HG02938 (cell line): ENCODE results near the gene PHACTR4.
A peak's percentile ranks its signal among the peaks of the same experiment; 100 is the strongest.
"Not testable (repeated sequence)": the region's sequence is repeated elsewhere in the genome, so short reads cannot be mapped to it uniquely, and the experiment has no call there.

Experiments
- ATAC-seq: cut with Tn5 transposase; IDR thresholded peaks from one replicate; pipeline ENCODE4 v1.9.1; 2021; ENCODE audit warnings: mild to moderate bottlenecking, moderate library complexity; ENCODE audit not compliant: unreplicated experiment

Gene PHACTR4

DNA sequence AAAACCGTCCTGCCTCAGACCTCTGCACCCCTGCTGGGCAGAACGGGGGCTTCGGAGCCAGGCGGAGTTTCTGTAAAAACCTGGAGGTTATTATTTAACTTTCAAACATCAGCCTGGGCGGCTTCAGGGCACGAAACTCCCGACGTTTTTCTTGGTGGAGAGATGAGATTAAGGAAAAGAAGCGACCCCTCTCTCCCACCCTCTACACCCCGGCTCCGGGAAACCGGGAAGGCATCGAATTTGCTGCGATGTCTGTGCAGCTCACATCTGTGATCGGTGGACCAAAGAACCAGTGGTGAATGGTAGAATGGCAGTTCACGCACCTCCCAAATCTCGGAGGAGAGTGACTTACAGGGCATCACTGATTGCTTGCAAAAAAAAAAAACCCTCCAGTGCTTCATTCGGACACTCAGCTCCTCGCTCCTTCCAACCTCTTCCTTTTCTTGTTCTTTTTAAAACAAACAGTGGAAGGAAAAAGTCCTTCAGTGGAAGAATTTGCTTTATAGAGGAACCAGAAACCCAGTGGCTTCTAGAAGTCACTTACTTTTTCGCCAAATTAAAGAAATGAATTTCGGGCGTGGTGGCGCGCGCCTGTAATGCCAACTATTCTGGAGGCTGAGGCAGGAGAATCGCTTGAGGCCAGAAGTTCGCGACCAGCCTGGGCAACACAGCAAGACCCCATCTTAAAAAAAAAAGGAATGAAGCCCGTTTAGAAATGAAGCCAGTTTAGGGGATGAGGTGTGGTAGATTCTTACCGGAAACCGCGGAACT, 884 bp downstream of the PHACTR4 start:
- peak; percentile 33 for ATAC-seq

DNA sequence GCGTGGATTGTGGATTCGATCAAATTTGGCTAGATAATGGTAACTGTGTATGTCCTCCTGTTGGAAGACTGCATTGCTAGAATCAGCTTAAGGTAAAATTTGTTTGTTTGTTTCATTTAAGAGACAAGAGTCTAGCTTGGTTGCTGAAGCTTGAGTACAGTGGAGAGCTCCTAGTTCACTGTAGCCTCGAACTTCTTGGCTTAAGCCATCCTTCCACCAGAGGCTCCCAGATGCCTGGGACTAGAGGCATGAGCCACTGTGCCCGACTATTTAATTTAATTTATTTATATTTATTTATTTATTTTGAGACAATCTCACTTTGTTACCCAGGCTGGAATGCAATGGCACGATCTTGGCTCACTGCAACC, 1.5 kb downstream of the PHACTR4 start:
- no peak for ATAC-seq

DNA sequence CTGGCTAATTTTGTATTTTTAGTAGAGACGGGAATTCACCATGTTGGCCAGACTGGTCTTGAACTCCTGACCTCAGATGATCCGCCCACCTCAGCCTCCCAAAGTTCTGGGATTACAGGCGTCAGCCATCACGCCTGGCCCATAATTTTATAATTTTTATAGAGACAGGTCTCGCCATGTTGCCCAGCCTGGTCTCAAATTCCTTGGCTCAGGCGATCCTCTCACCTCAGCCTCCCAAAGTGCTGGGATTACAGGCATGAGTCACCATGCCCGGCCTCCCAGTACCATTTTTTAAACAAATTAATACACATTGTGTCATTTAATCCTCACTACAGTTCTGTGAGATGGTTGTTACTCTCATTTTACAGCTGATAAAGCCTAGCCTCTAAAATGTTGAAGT, 3.9 kb downstream of the PHACTR4 start:
- ATAC-seq = not testable (repeated sequence)

DNA sequence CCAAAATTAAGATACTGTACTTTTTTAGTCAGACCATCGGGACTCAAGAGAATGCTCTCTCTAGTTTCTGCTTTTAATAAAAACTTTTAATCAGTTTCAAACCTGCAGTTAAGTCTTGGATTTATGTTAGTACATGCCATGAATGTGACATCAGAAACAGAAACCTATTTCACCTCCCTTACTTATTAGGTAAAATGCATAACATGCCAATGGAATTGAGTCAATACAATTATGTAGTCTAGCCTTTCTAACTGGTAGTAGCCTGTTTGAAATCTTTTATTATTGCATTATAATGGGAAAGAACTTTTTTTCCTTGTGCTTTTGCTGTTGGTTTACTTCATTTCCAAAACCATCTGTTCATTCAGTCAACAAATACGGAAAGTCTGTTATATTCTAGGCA, 4.8 kb downstream of the PHACTR4 start:
- ATAC-seq = no peak

DNA sequence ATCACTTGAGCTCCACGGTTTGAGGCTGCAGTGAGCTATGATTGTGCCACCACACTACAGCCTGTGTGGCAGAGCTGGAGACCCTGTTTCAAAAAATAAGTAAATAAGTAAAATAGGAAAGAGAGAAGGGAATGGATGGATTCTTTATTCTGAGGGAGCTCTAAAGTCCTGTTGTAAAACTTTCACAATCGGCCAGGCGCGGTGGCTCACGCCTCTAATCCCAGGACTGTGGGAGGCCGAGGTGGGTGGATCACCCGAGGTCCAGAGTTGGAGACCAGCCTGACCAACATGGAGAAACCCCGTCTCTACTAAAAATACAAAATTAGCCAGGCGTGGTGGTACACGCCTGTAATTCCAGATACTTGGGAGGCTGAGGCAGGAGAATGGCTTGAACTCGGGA, 6.1 kb downstream of the PHACTR4 start:
- ATAC-seq = not testable (repeated sequence)

DNA sequence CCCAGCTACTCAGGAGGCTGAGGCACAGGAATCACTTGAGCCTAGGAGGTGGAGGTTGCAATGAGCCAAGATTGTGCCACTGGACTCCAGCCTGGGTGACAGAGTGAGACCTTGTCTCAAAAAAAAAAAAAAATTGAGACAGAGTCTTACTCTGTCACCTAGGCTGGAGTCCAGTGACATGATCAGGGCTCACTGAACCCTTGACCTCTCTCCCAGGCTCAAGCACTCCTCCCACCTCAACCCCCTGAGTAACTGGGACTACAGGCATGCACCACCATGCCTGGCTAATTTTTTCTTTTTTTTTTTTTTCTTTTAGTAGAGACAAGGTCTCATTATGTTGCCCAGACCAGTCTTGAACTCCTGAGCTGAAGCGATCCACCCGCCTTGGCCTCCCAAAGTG, 6.7 kb downstream of the PHACTR4 start:
- not testable (repeated sequence) for ATAC-seq

DNA sequence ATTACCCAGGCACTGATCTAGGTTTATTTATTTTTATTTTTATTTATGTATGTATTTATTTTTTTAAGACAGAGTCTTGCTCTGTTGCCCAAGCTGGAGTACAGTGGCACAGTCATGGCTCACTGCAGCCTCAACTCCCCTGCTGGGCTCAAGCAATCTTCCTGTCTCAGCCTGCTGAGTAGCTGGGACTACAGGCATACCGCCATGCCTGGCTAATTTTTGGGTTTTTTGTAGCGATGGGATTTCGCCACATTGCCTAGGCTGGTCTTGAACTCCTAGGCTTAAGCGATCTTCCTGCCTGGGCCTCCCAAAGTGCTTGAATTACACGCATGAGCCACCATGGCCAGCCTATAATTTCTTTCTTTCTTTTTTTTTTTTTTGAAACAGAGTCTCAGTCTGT, 9.4 kb downstream of the PHACTR4 start:
- no peak for ATAC-seq

DNA sequence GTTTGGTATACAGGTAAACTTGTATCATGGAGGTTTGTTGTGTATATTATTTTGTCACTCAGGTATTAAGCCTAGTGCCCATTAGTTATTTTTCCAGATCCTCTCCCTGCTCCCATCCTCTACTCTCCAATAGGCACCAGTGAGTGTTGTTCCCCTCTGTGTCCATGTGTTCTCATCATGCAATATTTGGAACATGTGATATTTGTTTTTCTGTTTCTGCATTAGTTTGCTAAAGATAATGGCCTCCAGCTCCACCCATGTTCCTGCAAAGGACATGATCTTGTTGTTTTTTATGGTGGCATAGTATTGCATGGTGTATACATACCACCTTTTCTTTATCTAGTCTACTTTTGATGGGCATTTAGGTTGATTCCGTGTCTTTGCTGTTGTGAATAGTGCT, 10.9 kb downstream of the PHACTR4 start:
- no peak for ATAC-seq

DNA sequence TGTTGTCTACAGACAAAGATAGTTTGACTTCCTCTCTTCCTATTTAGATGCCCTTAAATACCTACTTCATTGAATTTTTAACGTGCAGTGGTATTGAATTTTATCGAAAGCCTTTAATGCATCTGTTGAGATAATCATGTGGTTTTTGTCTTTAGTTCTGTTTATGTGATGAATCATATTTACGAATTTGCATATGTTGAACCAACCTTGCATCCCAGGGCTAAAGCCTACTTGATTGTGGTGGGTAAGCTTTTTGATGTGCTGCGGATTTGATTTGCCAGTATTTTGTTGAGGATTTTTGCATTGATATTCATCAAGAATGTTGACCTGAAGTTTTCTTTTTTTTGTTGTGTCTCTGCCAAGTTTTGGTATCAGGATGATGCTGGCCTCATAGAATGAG, 14.2 kb downstream of the PHACTR4 start:
- ATAC-seq = not testable (repeated sequence)

DNA sequence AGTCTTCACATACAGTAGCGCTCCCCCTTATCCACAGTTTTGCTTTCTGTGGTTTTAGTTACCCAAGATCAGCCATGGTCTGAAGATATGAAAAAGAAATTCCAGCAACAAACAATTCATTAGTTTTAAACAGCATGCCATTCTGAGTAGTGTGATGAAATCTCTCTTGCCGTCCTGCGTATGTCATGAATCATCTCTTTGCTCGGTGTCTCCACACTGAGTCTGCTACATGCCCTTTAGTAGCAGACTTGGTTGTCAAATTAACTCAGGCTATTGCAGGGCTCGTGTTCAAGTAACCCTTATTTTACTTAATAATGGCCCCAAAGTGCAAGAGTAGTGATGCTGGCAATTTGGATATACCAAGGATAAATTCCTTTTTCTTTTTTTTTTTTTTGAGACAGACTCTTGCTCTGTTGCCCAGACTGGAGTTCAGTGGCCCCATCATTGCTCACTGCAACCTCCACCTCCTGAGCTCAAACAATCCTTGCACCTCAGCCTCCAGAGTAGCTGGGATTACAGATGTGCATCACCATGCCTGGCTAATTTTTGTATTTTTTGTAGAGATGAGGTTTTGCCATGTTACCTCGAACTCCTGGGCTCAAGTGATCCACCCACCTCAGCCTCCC, 22.6 kb downstream of the PHACTR4 start:
- ATAC-seq = no peak

DNA sequence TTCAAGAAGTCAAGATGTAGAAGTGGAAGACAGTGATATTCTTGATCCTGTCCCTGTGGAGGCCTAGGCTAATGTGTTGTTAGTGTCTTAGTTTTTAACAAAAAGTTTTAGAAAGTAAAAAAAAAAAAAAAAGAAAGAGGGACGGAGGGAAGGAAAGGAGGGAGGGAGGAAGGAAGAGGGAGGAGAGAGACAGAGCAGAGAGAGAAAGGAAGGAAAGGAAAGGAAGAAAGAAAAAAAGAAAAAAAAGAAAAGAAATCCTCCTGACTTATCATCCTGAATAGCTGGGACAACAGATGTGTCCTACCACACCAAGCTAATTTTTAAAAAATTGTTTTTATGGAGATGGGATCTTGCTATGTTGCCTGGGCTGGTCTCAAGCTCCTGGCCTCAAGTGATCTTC, 24.6 kb downstream of the PHACTR4 start:
- ATAC-seq = no peak

DNA sequence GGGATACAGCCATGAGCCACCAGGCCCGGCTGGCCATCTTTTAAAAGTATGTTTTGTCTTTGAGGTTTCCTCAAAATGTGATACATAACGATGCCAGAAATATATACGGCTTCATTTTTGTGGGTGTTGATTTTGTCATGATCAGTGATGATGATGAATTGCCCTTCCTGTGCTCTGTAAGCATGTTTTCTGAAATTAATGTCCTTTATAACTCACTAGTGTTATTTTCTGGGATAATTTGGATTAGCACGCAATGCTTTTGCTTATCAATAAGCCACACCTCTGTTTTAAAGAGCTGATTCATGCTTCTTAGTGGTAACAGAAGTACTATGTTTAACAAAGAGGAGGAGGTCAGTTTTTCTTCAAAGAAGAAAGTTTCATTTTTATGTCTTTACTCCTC, 25.6 kb downstream of the PHACTR4 start:
- no peak for ATAC-seq

DNA sequence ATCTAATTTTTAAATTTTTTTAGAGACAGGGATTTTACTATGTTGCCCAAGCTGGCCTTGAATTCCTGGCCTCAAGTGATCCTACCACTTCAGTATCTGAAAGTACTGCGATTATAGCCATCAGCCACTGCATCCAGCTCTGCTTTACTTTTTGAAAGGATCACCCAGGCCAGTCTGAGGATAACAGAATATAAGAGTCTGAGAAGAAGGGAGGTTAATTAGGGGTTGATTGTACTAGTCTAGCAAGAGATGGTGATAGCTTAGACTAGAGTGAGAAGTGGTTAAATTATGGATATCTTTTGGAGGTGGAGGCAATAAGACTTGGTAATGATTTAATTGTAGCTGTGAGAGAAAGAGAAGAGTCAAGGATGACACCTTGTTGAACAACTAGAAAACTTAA, 32.2 kb downstream of the PHACTR4 start:
- ATAC-seq = no peak

DNA sequence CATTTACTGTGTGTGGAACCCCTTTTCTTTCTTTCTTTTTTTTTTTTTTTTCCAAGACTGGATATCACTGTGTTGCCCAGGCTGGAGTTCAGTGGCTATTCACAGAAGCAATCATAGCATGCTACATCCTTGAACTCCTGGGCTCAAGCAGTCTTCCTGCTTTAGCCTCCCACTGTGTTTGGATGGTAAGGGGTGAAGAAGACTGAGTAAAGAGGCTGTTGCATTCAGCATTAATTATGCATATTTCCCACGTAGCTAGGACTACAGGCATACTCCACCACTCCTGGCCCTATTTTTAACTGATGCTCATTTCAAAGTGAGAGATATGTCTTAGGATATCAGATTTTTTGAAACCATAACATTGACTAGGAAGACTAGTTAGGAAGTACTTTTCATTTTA, 39.5 kb downstream of the PHACTR4 start:
- no peak for ATAC-seq

DNA sequence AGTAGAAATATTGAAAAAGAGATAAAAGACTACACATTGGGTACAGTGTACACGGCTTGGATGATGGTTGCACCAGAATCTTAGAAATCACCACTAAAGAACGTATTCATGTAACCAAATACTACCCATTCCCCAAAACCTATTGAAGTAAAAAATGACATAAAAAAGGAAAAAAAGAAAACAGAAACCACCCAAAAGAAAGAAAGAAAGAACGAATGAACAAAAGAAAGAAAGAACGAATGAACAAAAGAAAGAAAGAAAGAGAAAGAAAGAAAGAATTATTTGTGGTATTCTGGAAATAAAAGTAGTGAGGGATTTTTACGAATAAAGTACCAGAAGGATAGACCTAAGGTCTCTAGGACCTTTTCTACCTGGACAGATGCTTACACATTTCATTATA, 42.1 kb downstream of the PHACTR4 start:
- no peak for ATAC-seq

DNA sequence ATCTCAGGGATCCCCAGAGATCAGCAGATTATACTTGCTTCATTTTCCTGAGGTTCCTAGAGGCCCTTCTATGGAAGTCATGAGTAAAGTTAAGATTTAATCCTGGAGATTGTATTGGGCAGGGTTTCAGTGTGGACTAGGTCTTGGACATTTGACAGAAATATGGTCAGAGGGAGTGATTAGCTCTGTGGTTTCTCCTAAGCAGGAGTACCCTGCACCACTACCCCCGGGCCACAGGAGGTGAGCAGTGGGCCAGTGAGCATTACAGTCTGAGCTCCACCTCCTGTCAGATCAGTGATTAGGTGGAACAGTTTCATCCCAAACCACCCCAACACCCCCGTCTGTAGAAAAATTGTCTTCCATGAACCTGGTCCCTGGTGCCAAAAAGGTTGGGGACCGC, 43.2 kb downstream of the PHACTR4 start:
- ATAC-seq = no peak

DNA sequence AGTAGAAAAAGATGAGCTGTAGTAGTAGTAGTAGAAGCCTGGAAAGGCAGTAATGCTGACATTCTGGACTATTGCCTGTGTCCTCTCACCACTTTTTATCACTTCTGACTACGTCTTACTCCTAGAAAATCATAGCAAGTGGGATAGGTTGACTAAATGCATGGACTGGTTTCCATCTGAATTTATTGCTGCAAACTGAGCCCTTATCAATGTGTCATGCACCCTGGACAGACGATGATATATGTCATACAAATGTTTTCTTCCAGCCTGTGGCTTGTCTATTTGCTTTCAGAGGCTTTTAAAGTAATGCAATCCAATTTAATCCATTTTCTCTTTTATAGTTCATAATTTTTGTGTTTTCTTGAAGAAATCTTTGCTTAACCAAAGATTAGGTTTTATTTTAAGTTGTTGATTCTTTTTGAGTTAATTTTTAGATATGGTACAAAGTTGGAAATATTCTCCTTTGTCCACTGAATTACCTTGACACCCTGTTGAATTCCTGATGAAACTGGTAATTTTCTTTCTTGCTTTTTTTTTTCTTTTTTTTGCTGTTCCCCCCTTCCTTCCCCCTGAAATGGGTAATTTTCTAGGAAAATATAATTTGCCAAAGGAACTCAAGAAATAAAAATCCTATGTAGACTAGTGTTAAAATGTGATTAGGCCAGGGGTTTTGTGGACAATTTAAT, 47.1 kb downstream of the PHACTR4 start:
- ATAC-seq = no peak

DNA sequence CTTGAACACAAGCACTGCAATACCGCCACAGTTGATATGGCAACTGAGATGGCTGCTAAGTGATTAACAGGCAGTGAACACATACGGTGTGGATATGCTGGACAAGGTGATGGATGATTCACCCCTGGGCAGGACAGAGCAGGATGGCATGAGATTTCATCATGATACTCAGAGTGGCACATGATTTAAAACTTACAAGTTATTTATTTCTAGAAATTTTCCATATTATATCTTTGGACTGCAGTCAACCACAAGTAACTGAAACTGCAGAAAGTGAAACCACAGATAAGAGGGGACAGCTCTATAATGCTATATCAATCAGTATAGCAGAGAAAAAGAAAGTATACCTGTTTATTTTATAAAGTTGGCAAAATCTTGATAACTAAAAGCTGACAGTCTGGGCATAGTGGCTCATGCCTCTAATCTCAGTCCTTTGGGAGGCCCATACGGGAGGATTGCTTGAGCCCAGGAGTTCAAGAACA, 47.9 kb downstream of the PHACTR4 start:
- ATAC-seq = no peak

DNA sequence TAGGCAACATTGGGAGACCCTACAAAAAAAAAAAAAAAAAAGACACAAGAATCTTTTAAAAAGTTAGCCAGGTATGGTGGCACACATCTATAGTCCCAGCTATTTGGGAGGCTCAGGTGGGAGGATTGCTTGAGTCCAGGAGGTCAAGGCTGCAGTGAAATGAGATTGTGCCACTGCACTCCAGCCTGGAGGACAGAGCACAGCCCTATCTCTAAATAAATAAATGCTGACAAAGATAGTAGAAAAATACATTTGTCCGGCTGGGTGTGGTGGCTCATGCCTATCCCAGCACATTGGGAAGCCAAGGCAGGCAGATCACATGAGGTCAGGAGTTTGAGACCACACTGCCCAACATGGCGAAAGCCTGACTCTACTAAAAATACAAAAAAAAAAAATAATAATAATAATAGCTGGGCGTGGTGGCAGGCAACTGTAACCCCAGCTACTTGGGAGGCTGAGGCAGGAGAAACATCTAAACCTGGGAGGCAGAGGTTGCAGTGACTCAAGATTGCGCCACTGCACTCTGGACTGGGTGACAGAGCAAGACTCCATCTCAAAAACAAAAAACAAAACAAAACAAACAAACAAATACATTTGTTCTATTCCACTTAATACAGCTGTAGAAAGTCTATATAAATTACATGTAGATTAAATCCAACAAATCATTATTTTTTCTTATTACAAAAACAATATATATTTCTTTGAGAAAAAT, 48.5 kb downstream of the PHACTR4 start:
- no peak for ATAC-seq

DNA sequence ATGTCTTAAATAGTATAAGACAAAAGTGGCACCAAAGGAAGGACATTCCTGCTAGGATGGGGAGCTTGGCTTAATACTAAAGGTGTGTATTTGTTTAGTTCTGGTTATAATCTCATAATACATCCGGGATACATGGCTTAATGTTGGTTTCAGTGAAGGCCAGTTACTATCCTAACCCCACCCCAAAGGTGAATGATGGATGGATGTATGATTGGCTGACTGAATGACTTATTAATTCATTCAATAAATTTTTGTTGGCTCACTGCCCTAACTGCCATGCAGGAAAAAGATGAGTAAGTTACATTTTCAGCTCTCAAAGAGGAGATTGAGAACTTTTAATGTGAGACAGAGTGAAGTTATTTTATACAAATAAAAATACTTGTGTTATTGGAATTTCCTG, 52.2 kb downstream of the PHACTR4 start:
- no peak for ATAC-seq

DNA sequence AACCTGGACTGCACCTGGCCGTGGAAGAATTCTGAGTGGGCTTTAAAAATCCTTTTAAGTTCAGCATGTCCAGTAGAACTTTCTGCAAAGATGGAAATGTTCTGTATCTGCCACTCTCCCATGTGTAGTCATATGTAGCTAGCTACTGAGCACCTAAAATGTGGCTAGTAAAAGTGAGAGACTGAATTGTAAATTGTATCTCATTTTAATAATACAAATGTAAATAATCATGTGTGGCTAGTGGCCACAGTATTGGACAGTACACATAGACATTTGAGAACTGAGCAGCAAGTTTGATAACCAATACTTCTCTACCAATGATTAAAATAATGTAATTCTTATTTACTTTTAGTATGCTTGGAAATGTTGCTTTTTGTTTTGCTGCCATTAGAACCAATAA, 57.3 kb downstream of the PHACTR4 start:
- ATAC-seq = no peak
